ENCODE data around the gene MAGOHB. TPM values are rescaled to one million over a fixed set of nuclear protein-coding genes. Genes with fewer than 3 reads are reported as not detected.

The MAGOHB gene
- total RNA-seq, 1 donor from 2014 or later = 22.1 TPM

DNA sequence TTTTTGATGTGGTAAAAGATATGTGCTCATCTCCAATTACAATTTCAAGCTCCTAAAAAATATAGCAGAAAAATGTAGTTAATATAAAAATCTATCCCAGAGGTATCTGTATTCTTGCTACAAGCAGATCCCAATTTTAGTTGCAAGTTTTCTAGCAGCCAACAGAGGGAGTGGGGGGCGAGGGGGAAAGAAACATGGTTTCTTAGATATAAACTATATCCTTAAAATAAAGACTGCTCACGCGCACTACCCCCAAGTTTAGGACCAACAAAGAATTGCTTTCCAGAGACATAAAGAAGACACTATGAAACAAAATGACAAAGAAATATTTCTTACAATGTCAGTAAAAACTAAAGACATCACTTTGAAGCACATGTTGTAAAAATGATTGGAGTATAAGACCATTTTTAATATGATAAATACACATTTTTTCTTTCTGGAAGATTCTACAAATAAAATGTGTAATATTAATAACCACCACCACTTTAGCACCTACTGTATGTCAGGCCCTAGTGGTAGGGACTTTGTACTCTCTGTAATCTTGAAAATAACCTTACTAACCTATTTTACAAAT lies 5.4 kb downstream of the MAGOHB start:
- no peak overlapping the region for H3K4me3 Mint-ChIP-seq (ENCODE audit: unreplicated experiment)

DNA sequence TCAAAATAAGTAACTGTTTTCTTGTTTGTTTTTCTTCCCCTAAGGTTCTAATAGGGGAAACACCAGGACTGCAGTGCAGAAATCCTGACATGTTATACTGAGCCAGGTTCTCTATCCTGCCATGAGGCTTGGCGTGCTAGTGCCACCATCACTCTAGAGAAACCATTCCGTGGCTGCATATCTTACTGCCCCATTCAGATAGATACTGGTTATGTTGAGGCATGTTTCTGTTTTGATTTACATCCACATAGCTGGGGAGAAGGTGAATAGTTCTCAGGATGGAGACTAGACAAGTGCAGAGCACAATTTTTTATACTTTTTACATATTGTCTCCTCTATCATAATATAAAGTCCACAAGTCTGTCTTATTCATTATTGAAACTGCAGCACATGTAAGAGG lies 11.5 kb downstream of the MAGOHB start:
- no peaks in the 10 kb centered on the region for H3K27me3 Mint-ChIP-seq (ENCODE audit: unreplicated experiment)
- H3K4me3 Mint-ChIP-seq (ENCODE audit: unreplicated experiment) = no peak overlapping the region
- no peaks in the 10 kb centered on the region for H3K4me1 Mint-ChIP-seq (ENCODE audit: low read depth, unreplicated experiment)

More for the DNA sequence above, 5.4 kb downstream of the MAGOHB start:
- H3K36me3 Mint-ChIP-seq (ENCODE audit: unreplicated experiment) = no peaks in the 10 kb centered on the region
- TF ChIP-seq, protein P1, sequence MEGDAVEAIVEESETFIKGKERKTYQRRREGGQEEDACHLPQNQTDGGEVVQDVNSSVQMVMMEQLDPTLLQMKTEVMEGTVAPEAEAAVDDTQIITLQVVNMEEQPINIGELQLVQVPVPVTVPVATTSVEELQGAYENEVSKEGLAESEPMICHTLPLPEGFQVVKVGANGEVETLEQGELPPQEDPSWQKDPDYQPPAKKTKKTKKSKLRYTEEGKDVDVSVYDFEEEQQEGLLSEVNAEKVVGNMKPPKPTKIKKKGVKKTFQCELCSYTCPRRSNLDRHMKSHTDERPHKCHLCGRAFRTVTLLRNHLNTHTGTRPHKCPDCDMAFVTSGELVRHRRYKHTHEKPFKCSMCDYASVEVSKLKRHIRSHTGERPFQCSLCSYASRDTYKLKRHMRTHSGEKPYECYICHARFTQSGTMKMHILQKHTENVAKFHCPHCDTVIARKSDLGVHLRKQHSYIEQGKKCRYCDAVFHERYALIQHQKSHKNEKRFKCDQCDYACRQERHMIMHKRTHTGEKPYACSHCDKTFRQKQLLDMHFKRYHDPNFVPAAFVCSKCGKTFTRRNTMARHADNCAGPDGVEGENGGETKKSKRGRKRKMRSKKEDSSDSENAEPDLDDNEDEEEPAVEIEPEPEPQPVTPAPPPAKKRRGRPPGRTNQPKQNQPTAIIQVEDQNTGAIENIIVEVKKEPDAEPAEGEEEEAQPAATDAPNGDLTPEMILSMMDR (IDR thresholded peaks at IDR 0.05; ENCODE audit: partially characterized antibody, unreplicated experiment) = no peak
- no peaks in the 10 kb centered on the region for H3K9me3 Mint-ChIP-seq (ENCODE audit: unreplicated experiment)
- no peak overlapping the region for H3K27ac Mint-ChIP-seq (ENCODE audit: unreplicated experiment)
- no peaks in the 10 kb centered on the region for H3K4me1 Mint-ChIP-seq (ENCODE audit: low read depth, unreplicated experiment)
- DNase-seq = no peak
- no peaks in the 10 kb centered on the region for H3K27me3 Mint-ChIP-seq (ENCODE audit: unreplicated experiment)

DNA sequence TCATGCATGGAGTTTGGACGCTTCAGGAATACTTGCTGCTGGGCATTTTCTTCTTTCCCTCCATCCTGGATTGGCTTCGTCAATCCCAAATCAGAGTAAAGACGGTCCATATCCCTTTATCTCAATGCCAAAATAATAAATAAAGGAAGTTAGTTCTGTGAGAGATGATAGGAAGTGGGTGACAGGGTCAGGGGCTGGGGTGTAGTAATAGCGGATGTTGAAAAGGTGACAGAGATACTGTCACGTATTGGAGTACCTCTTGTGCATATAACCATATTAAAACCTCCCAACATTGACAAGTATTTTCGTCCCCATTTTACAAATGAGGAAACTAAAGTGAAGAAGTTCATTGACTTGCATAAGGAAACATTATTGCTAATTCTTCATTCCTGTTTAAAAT lies 12.4 kb downstream of the MAGOHB start:
- TF ChIP-seq, protein P1 (IDR thresholded peaks at IDR 0.05; ENCODE audit: partially characterized antibody, unreplicated experiment) = no peak
- H3K27ac Mint-ChIP-seq (ENCODE audit: unreplicated experiment) = no peak overlapping the region
- no peak for DNase-seq
- H3K9me3 Mint-ChIP-seq (ENCODE audit: unreplicated experiment) = no peaks in the 10 kb centered on the region
- no peak overlapping the region for H3K4me3 Mint-ChIP-seq (ENCODE audit: unreplicated experiment)
- H3K27me3 Mint-ChIP-seq (ENCODE audit: unreplicated experiment) = no peaks in the 10 kb centered on the region
- H3K36me3 Mint-ChIP-seq (ENCODE audit: unreplicated experiment) = no peaks in the 10 kb centered on the region
- H3K4me1 Mint-ChIP-seq (ENCODE audit: low read depth, unreplicated experiment) = no peaks in the 10 kb centered on the region

More for the DNA sequence above, 11.5 kb downstream of the MAGOHB start:
- TF ChIP-seq, protein P1 (IDR thresholded peaks at IDR 0.05; ENCODE audit: partially characterized antibody, unreplicated experiment) = no peak
- no peak for DNase-seq
- H3K27ac Mint-ChIP-seq (ENCODE audit: unreplicated experiment) = no peak overlapping the region
- no peaks in the 10 kb centered on the region for H3K9me3 Mint-ChIP-seq (ENCODE audit: unreplicated experiment)
- no peaks in the 10 kb centered on the region for H3K36me3 Mint-ChIP-seq (ENCODE audit: unreplicated experiment)

DNA sequence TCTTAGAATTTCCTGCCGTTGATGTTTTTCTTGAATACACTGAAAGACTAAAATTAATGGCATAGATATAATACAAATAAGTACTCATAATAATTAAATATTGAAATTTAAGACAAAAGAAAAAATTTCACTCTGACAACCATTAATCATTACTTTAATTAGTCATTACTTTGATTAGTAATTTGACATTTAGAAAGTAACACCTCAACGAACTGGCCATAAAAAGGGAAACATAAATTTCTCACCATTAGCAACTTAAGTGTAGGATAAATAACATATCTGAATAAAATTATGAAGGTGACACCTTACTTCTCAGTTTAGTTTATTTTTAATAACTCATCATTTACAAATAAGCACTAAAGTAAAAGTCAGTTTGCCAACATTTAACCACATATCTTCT lies 17.5 kb downstream of the MAGOHB start:
- Mint-ChIP-seq H3K27ac (ENCODE audit: unreplicated experiment) (no peak overlapping the region), H3K4me1 (ENCODE audit: low read depth, unreplicated experiment) (no peaks in the 10 kb centered on the region), H3K4me3 (ENCODE audit: unreplicated experiment) (no peak overlapping the region), H3K9me3 (ENCODE audit: unreplicated experiment) (no peaks in the 10 kb centered on the region), H3K36me3 (ENCODE audit: unreplicated experiment) (no peaks in the 10 kb centered on the region), H3K27me3 (ENCODE audit: unreplicated experiment) (no peaks in the 10 kb centered on the region)
- no peak for DNase-seq
- TF ChIP-seq, protein P1 (IDR thresholded peaks at IDR 0.05; ENCODE audit: partially characterized antibody, unreplicated experiment) = no peak

DNA sequence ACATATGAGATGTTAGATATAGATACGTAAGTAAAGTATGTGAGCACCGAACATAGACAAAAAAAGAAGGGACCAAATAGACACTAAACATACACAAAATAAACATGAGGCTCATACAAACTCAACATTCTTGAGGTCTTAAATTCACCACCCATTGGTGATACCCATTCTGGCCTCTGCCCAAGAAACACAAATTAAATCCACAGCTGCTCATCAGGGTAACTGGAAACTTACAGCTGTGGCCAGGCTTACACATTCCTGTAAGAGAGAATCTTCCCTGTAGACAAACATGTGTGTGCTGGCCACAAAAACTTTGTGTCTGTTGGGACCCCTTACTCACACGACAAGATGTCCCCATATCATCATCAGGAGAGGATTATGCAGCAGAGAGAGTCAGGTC lies 22.4 kb downstream of the MAGOHB start:
- Mint-ChIP-seq H3K36me3 (ENCODE audit: unreplicated experiment) (no peaks in the 10 kb centered on the region), H3K27me3 (ENCODE audit: unreplicated experiment) (no peaks in the 10 kb centered on the region), H3K9me3 (ENCODE audit: unreplicated experiment) (no peaks in the 10 kb centered on the region), H3K4me3 (ENCODE audit: unreplicated experiment) (no peak overlapping the region), H3K27ac (ENCODE audit: unreplicated experiment) (no peak overlapping the region), H3K4me1 (ENCODE audit: low read depth, unreplicated experiment) (no peaks in the 10 kb centered on the region)
- TF ChIP-seq, protein P1 (IDR thresholded peaks at IDR 0.05; ENCODE audit: partially characterized antibody, unreplicated experiment) = no peak
- DNase-seq = no peak

All from glutamatergic neuron (in vitro differentiated cells).